ENCODE data around the gene GLCCI1. TPM values are rescaled to one million over a fixed set of nuclear protein-coding genes. Genes with fewer than 3 reads are reported as not detected.

GLCCI1 gene
- total and polyA plus RNA-seq, 2 of the 8 experiments (the other 6 are each of a cell fraction or from before 2014, with no cell fraction given), result 12.4 to 27.7 TPM

DNA sequence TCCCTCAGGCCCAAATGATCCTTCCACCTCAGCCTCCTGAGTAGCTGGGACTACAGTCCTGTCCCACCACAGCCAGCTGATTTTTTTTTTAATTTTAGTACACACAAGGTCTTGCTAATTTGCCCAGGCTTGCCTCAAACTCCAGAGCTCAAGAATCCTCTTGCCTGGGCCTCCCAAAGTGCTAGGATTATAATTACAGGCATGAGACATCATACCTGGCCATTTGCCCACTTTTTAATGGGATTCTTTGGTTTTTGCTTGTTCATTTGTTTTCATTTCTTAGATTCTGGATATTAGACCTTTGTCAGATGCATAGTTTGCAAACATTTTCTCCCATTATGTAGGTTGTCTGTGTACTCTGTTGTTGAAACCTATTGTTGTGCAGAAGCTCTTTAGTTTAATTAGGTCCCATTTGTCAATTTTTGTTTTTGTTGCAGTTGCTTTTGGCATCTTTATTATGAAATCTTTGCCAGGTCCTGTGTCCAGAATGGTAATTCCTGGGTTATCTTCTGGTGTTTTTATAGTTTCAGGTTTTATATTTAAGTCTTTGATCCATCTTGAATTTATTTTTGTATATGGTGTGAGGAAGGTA, 95.2 kb downstream of the GLCCI1 start:
- Histone ChIP-seq H4K20me1 (replicated peaks in 1 of 2; ENCODE audit: control insufficient read depth in 1 of 2, insufficient read depth in 2 of 2, low read length in 2 of 2) (no peaks in the 10 kb centered on the region), H3K27me3 (replicated peaks in 1 of 4; ENCODE audit: control insufficient read depth in 3 of 4, extremely low read depth in 1 of 4, insufficient read depth in 3 of 4, low read length in 3 of 4) (peaks cover 0 to 1% (median 0%) of the 10 kb centered on the region in 4 experiments; a peak in 1 of 7 replicates), H3K14ac (ENCODE audit: insufficient read length) (no peak overlapping the region), H3K18ac (ENCODE audit: extremely low read depth, low read length) (no peak overlapping the region), H2BK15ac (ENCODE audit: low read length) (no peak overlapping the region), H3K4me2 (ENCODE audit: insufficient read depth in 1 of 2, low read depth in 2 of 2, low read length in 2 of 2) (no peak overlapping the region), H4K91ac (replicated peaks; ENCODE audit: insufficient read length, low read length) (no peak overlapping the region), H2AFZ (ENCODE audit: low read length) (no peak overlapping the region), H3K79me1 (ENCODE audit: low read depth, low read length) (peaks cover under 1% of the 10 kb centered on the region; the same call in 1 of the 2 replicates), H2BK120ac (replicated peaks; ENCODE audit: low read depth, low read length) (no peak overlapping the region), H3K4ac (replicated peaks; ENCODE audit: insufficient read length, low read depth, low read length) (no peak overlapping the region), H3K23me2 (ENCODE audit: low read depth, low read length) (no peaks in the 10 kb centered on the region), H3K4me3 (ENCODE audit: extremely low read depth in 1 of 4, insufficient read depth in 2 of 4, low read depth in 3 of 4, low read length in 4 of 4) (no peak overlapping the region), H4K5ac (ENCODE audit: insufficient read length, low read depth, low read length) (no peak overlapping the region), H2BK12ac (ENCODE audit: low read depth, low read length) (no peak overlapping the region), H3K9me3 (ENCODE audit: insufficient read depth in 2 of 2, low read depth in 1 of 2, low read length in 1 of 2) (no peaks in the 10 kb centered on the region), H3K27ac (ENCODE audit: low read depth, low read length) (no peak overlapping the region), H3K4me1 (replicated peaks in 1 of 4; ENCODE audit: control insufficient read depth in 3 of 4, insufficient read depth in 4 of 4, low read length in 3 of 4) (peaks cover 0 to 6% (median under 1%) of the 10 kb centered on the region in 4 experiments; a peak in 3 of 7 replicates), H2BK5ac (ENCODE audit: low read depth, low read length) (no peak overlapping the region), H2AK5ac (ENCODE audit: low read depth, low read length) (no peak overlapping the region), H3K23ac (ENCODE audit: insufficient read length) (no peak overlapping the region), H3K56ac (replicated peaks; ENCODE audit: insufficient read length, low read depth, low read length) (no peak overlapping the region), H2BK20ac (ENCODE audit: low read length) (no peak overlapping the region), H3K9ac (replicated peaks in 1 of 4; ENCODE audit: extremely low read depth in 1 of 4, low read depth in 3 of 4, low read length in 3 of 4) (no peak overlapping the region), H3K79me2 (ENCODE audit: control insufficient read depth in 1 of 2, insufficient read depth in 2 of 2, low read length in 2 of 2) (peaks cover 0 to 7% of the 10 kb centered on the region in 2 experiments; a peak in 2 of 4 replicates), H4K8ac (ENCODE audit: extremely low read depth, insufficient read depth, low read length) (no peak overlapping the region), H3K36me3 (ENCODE audit: control insufficient read depth in 2 of 4, insufficient read depth in 4 of 4, low read length in 3 of 4) (peaks cover 0 to 10% (median 1%) of the 10 kb centered on the region in 4 experiments; a peak in 3 of 8 replicates)
- FAIRE-seq, result no peak
- no peak for TF ChIP-seq BRCA1 (IDR thresholded peaks at IDR 0.05; ENCODE audit: low read depth, low read length)
- ChIA-PET CTCF (ENCODE audit: partially characterized antibody) (interaction anchor here (0.7 to 2.0 kb wide), 4 partner anchors 11 to 55 kb away, joined by 3 to 7 read pairs (median 4); no protein-coding TSS in a partner anchor), POLR2A (ENCODE audit: partially characterized antibody) (no interaction called here)
- no peak for DNase-seq (ENCODE audit: low read depth in 1 of 2, low spot score in 2 of 2)
